Occipital lobe (tissue), 3 donors: ENCODE results near the gene GNAT2. TPM values are rescaled to one million over a fixed set of nuclear protein-coding genes. Genes with fewer than 3 reads are reported as not detected.

Experiments used
- DNase-seq: peaks from one replicate; lab custom pipeline; 2025; lab: John Stamatoyannopoulos, UW
- small RNA-seq: library from RNA; depleted of rRNA; stranded (forward); fragments of <200 nt; gene quantifications from one replicate; pipeline ENCODE3, GENCODE V24; 2014
- total RNA-seq: library from RNA; depleted of rRNA; stranded (reverse); fragments of >200 nt; gene quantifications from one replicate; pipeline ENCODE4 v1.2.3, GENCODE V29; 2014

Gene GNAT2
- total RNA-seq, 1 donor from 2014 or later, result not detected

DNA sequence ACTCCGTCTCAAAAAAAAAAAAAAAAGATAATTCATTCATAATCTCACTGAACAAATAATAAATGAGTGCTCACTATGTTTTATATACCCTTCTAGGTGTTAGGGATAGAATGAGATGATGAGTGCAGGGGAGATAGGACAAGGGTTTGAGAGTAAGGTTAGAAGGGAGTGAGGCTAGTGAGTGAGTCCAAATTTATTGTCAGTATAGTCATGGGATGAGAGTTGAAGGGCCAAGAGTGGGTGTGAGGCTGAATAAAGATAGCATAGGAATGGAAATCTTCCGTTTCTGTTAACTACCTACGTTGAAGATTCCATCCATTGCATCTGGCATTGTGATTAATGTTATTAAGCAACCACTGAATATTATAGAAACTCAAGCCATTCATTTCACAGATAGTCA, 54.2 kb downstream of the GNAT2 start:
- DNase-seq, result no peak

DNA sequence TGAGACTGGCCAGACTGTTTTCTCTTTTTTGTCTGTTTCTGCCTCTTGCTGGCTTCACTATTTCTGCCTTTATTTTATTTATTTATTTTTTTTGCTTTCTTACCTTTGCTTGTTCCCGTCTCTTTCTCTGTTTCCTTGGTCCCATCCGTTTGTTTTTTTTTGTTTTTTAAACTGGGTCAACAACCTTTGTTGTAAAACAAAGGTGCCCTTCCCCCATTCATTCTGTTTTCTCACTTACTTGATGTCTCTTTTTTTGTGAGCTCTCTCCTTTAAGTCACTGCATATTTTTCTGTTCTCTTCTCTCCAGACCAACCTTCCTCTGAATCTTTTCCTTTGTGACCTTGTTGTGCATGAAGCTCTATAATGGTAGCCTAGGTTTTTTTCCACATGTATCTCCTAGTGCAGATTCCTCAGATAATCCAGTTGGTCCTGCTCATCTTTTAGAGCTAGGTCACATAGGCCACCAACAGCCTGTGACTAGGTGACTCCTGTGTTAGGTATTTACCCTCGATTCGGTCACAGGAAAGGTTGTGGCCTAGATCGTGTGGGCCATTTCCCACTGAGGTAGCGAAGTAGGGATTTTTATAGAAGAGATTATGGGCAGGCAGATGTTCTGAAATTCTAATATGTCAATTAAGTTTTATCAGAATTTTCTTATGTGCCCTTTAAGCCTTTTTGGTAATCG, 55.1 kb downstream of the GNAT2 start:
- DNase-seq, result no peak

DNA sequence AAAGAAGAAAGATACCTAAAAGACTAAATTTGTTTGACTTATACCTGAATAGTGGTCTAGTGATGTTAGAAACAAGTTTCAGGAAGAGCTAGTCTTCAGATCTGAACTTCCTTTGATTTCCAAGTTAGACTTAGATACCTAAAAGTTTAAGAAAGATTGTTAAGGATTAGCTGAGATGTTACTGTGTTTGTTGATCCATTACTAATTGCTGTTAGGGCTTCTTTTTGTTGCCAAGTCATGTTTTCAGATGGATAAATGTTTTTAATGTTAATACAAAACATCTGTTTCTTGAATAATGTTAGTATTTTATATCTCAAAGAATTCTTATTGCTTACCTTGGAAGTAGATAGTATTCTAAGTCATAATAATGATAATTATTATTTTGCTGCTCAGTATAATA, 59.4 kb downstream of the GNAT2 start:
- no peak for DNase-seq

DNA sequence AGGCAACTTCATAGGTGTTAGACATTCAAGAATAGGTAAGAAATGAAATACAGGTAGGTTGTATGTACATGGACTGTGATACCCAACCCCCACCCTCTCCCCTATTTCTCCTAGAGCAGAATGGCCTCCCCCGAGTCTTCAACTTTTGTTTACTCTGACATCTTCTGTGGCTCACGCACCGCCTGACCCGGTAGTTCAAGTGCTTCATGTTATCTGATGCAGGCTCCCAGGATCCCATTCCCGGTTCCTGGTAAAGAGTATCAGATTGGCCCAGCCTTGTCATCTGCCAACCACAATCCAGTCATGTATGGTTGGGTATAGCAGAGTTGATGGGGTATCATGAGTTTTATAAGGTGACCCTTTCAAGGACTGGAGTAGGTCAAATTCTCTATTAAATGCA, 61.9 kb downstream of the GNAT2 start:
- no peak for DNase-seq

DNA sequence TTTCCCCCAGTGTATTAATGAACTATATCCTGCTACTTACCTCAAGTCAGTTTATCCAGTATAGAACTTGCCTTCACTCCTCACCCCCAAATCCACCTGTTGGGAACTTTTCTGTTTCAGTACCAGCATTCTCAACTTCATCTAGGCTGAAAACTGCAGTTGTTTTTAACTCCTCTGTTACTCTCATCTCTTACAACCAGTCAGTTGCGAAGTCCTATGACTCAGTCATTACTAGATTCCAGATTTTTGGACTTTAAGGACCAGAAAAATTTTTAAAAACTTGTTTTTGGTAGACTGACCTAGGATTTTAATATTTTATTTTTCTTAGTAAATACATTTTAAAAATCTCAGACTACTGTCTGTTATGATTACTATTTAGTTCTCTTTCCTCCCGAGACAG, 62.9 kb downstream of the GNAT2 start:
- no peak for DNase-seq

Small RNAs within 50 kb of the gene (small RNA-seq; reads per million reads assigned to genes)
- gene RNU6V, result not detected

Other genes starting within 250 kb of the GNAT2 start
- gene SORT1, start 221.7 kb downstream of the GNAT2 start, total RNA-seq, result 48.2 TPM
- gene PSMA5, start 193.2 kb downstream of the GNAT2 start, total RNA-seq, result 34.6 TPM
- gene SYPL2, start 153.1 kb downstream of the GNAT2 start, total RNA-seq, result not detected
- gene ATXN7L2, start 135.7 kb downstream of the GNAT2 start, total RNA-seq, result 4.1 TPM
- 6.7 TPM for gene CYB561D1, start 125.5 kb downstream of the GNAT2 start, total RNA-seq
- gene AMIGO1, start 109.9 kb downstream of the GNAT2 start, total RNA-seq, result 10.3 TPM
- 5.3 TPM for gene GPR61, start 79.7 kb downstream of the GNAT2 start, total RNA-seq
- gene GNAI3, start 71.0 kb downstream of the GNAT2 start, total RNA-seq, result 21.7 TPM
- gene AMPD2, start 221 bp upstream of the GNAT2 start, total RNA-seq, result 49.4 TPM
- gene GSTM4, start 36.5 kb upstream of the GNAT2 start, total RNA-seq, result 4.7 TPM
- gene GSTM2, start 48.4 kb upstream of the GNAT2 start, total RNA-seq, result 9.2 TPM
- gene GSTM1, start 68.2 kb upstream of the GNAT2 start, total RNA-seq, result not detected
- 1.9 TPM for gene GSTM5, start 92.6 kb upstream of the GNAT2 start, total RNA-seq
- gene GSTM3, start 121.4 kb upstream of the GNAT2 start, total RNA-seq, result 69.4 TPM
- gene EPS8L3, start 144.3 kb upstream of the GNAT2 start, total RNA-seq, result not detected